Peyer's patch (tissue), 4 donors: ENCODE measurements around the gene PPM1L.

ENCODE experiments used
- POLR2A ChIP-seq, 2 donors: fragments of 450-650 bp; IDR thresholded peaks; one replicate each; pipeline ENCODE4 v1.5.1; 2017; ENCODE audit warnings: antibody characterized with exemption in 2 of 2, mild to moderate bottlenecking in 2 of 2, moderate library complexity in 2 of 2
- TF ChIP-seq, protein P1 (sequence below), 6 experiments: fragments of 450-650 bp in 4 of 6; fragments of 200-600 bp in 2 of 6; sonication (generic) in 1 of 6; IDR thresholded peaks; one replicate each; pipeline ENCODE4 v1.5.1; 2017 to 2019; ENCODE audit warnings: antibody characterized with exemption in 6 of 6, mild to moderate bottlenecking in 3 of 6, moderate library complexity in 1 of 6

DNA sequence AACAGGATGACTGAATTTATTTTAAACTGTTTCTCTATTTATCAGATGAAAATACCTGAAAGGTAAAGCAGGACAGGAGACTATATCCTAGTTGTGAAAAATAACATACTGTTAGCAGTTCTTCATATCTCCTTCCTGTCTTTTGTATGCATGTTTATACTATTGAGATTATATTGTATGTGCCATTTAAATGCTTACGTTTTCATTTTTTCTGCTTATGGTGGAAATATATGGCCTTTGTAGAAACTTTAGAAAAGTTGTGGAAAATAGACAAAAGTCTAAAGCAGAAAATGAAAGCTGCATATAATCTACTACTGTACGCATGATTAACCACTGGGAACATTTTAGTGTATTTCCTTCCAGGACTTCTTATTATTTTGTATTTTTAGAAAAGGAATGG is 2.1 kb upstream of the PPM1L start:
- TF ChIP-seq, protein P1, sequence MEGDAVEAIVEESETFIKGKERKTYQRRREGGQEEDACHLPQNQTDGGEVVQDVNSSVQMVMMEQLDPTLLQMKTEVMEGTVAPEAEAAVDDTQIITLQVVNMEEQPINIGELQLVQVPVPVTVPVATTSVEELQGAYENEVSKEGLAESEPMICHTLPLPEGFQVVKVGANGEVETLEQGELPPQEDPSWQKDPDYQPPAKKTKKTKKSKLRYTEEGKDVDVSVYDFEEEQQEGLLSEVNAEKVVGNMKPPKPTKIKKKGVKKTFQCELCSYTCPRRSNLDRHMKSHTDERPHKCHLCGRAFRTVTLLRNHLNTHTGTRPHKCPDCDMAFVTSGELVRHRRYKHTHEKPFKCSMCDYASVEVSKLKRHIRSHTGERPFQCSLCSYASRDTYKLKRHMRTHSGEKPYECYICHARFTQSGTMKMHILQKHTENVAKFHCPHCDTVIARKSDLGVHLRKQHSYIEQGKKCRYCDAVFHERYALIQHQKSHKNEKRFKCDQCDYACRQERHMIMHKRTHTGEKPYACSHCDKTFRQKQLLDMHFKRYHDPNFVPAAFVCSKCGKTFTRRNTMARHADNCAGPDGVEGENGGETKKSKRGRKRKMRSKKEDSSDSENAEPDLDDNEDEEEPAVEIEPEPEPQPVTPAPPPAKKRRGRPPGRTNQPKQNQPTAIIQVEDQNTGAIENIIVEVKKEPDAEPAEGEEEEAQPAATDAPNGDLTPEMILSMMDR (IDR thresholded peaks at IDR 0.05): no peak
- TF ChIP-seq POLR2A (IDR thresholded peaks at IDR 0.05): no peak
